Measurements from ENCODE around the gene SMKR1. TPM values are rescaled to one million over a fixed set of nuclear protein-coding genes. Genes with fewer than 3 reads are reported as not detected.
"Not testable (repeated sequence)": the region's sequence is repeated elsewhere in the genome, so short reads cannot be mapped to it uniquely, and the experiment has no call there.

The SMKR1 gene
- 2.2 TPM for total RNA-seq

- peak; percentile 75 for DNase-seq (ENCODE audit: low spot score)
Measured at GRCh38 chr7:129501760-129502707, at the start of gene SMKR1. TSS of gene SMKR1 (plus strand) at chr7:129502531. CDS start at chr7:129502825, 294 bp downstream.

GRCh38 chr7:129452589-129453231, 49.6 kb upstream of the SMKR1 start:
- DNase-seq (ENCODE audit: low spot score), result no peak

GRCh38 chr7:129453510-129454248, 48.7 kb upstream of the SMKR1 start:
- DNase-seq (ENCODE audit: low spot score), result no peak

GRCh38 chr7:129454249-129454551, 48.1 kb upstream of the SMKR1 start:
- DNase-seq (ENCODE audit: low spot score), result no peak

- DNase-seq (ENCODE audit: low spot score), result no peak
Measured at GRCh38 chr7:129456421-129456820, 45.9 kb upstream of the SMKR1 start.

- DNase-seq (ENCODE audit: low spot score), result no peak
Measured at GRCh38 chr7:129457101-129457500, 45.2 kb upstream of the SMKR1 start.

GRCh38 chr7:129458171-129458570, 44.2 kb upstream of the SMKR1 start:
- DNase-seq (ENCODE audit: low spot score), result no peak

GRCh38 chr7:129461809-129462208, 40.5 kb upstream of the SMKR1 start:
- DNase-seq (ENCODE audit: low spot score), result no peak

GRCh38 chr7:129462420-129462819, 39.9 kb upstream of the SMKR1 start:
- no peak for DNase-seq (ENCODE audit: low spot score)

GRCh38 chr7:129464194-129464593, 38.1 kb upstream of the SMKR1 start:
- no peak for DNase-seq (ENCODE audit: low spot score)

- no peak for DNase-seq (ENCODE audit: low spot score)
Measured at GRCh38 chr7:129465080-129465479, 37.3 kb upstream of the SMKR1 start.

- no peak for DNase-seq (ENCODE audit: low spot score)
Measured at GRCh38 chr7:129466796-129467195, 35.5 kb upstream of the SMKR1 start.

GRCh38 chr7:129468087-129468486, 34.2 kb upstream of the SMKR1 start:
- DNase-seq (ENCODE audit: low spot score), result no peak

- DNase-seq (ENCODE audit: low spot score), result no peak
Measured at GRCh38 chr7:129468547-129468946, 33.8 kb upstream of the SMKR1 start.

GRCh38 chr7:129469930-129470329, 32.4 kb upstream of the SMKR1 start:
- no peak for DNase-seq (ENCODE audit: low spot score)

GRCh38 chr7:129470411-129470810, 31.9 kb upstream of the SMKR1 start:
- no peak for DNase-seq (ENCODE audit: low spot score)

GRCh38 chr7:129471402-129471827, 30.9 kb upstream of the SMKR1 start:
- DNase-seq (ENCODE audit: low spot score), result no peak

- not testable (repeated sequence) for DNase-seq (ENCODE audit: low spot score)
Measured at GRCh38 chr7:129475931-129476330, 26.4 kb upstream of the SMKR1 start.

- DNase-seq (ENCODE audit: low spot score), result not testable (repeated sequence)
Measured at GRCh38 chr7:129476398-129476797, 25.9 kb upstream of the SMKR1 start.

- DNase-seq (ENCODE audit: low spot score), result no peak
Measured at GRCh38 chr7:129479831-129480230, 22.5 kb upstream of the SMKR1 start.

GRCh38 chr7:129480674-129481363, 21.5 kb upstream of the SMKR1 start:
- no peak for DNase-seq (ENCODE audit: low spot score)

- not testable (repeated sequence) for DNase-seq (ENCODE audit: low spot score)
Measured at GRCh38 chr7:129481376-129481775, 21.0 kb upstream of the SMKR1 start.

Data from ureter (tissue), 1 donor.